ENCODE results near the gene CHN2. TPM values are rescaled to one million over a fixed set of nuclear protein-coding genes. Genes with fewer than 3 reads are reported as not detected.

The CHN2 gene
- total RNA-seq, 1 donor from 2014 or later: 5.7 TPM

DNA sequence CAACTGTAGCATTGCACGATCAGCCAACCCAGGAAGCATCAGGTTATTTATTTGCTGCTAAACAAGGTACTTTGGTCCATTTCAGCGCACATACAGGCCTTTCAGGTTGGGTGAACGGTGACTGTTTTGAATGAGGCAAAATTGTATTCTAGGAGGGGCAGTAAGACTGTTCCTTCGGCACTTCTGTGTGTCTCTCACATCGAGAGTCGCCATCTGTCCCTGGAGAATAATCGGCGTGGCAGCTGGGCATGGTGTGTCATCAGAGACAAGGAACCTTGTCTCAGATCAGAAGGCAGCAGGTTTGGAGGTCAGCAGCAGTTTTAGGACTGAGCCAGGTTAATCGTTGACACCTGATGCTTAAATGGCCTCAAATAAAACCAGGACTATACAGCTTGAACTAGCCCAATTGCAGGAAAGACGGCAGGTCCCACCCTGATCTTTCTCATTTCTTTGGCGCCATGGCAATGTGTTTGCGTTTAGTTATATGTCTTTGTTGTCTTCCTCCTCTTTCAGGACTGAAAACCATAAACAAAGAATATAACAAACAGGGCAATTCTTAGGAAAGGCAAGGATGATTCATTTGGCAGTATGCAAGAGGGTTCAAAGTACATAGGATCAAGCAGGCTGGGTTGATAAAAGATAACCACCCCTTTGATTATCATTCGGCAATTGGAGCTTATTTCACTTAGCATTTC, 277.0 kb downstream of the CHN2 start:
- no peak for DNase-seq (ENCODE audit: low read depth)
- peaks cover 3% of the 10 kb centered on the region for H3K27me3 ChIP-seq (ENCODE audit: control insufficient read depth, insufficient read depth, low read length)
- no peak for TF ChIP-seq CTCF (IDR thresholded peaks at IDR 0.05; ENCODE audit: insufficient read depth, low read length, poor library complexity, severe bottlenecking)

DNA sequence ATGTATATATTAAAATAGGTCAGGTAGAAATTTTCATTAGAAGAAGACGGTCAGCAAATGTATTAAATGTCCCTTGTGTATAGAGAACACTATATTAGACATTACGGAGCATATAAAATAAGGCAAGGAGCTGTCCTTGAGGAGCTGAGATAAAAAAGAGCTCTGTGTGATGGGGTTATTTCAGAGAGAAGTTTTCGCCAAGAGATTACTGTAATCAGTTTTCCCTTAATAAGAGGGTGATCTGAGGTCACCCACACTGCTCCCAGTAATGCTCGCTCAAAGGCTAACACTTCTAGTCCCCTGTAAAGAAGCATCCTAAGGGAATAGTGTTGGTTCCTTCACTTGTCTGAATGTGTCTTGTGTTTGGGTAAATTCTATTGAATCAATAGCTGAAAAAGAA, 282.3 kb downstream of the CHN2 start:
- no peaks in the 10 kb centered on the region for H3K36me3 ChIP-seq (ENCODE audit: control insufficient read depth, insufficient read depth, low read length)
- H3K27me3 ChIP-seq (ENCODE audit: control insufficient read depth, insufficient read depth, low read length): peaks cover 3% of the 10 kb centered on the region
- no peak overlapping the region for H3K4me3 ChIP-seq (ENCODE audit: low read depth, low read length)
- TF ChIP-seq CTCF (IDR thresholded peaks at IDR 0.05; ENCODE audit: insufficient read depth, low read length, poor library complexity, severe bottlenecking): no peak
- no peak for DNase-seq (ENCODE audit: low read depth)

More for the DNA sequence above, 277.0 kb downstream of the CHN2 start:
- no peaks in the 10 kb centered on the region for H3K36me3 ChIP-seq (ENCODE audit: control insufficient read depth, insufficient read depth, low read length)
- no peak overlapping the region for H3K4me3 ChIP-seq (ENCODE audit: low read depth, low read length)

DNA sequence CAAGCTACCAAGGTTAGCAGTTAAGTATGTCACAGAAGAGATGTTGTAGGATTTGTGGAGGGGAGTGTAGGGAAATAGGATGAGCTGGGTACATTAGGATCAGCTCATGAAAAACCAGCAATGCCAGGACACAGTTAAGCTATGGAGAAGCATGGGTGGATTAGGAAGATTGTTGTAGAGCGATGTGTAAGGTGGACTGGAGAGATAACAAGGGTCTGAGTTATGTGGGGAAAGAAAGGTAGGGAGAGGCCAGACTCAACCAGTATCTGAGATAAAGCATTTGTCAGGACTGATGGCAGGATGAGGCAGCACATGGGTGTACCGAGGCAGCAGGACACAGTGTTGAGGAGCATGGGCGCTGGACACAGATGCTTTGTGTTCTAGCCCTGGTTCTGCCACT, 283.7 kb downstream of the CHN2 start:
- H3K36me3 ChIP-seq (ENCODE audit: control insufficient read depth, insufficient read depth, low read length): no peaks in the 10 kb centered on the region
- peaks cover 3% of the 10 kb centered on the region for H3K27me3 ChIP-seq (ENCODE audit: control insufficient read depth, insufficient read depth, low read length)
- TF ChIP-seq CTCF (IDR thresholded peaks at IDR 0.05; ENCODE audit: insufficient read depth, low read length, poor library complexity, severe bottlenecking): no peak

DNA sequence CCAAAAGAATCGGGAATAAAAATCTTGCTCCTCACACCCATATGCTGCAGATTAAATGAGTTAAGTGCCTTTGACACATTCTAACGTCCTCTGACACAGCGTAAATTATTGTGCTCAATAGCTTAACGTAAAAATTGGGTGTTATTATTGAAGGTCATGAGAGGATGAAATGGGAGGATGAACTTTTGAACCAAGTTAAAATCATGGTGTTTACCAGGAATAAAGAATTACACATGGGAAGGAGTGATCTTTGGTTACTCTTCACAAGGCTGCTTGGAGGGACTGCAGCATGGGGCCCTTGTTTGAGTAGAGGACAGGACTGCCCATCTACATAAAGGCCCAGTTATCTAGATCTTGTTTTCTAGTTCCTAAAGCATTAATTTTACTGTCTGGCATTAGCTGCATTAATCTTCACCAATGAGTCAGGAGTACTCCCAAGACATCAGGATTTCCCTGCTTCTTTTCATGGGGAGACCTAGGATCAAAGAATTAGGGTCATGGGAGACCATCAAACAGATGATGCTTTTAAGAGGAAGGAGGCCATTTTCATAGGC, 284.2 kb downstream of the CHN2 start:
- Histone ChIP-seq H3K36me3 (ENCODE audit: control insufficient read depth, insufficient read depth, low read length) (no peaks in the 10 kb centered on the region), H3K27me3 (ENCODE audit: control insufficient read depth, insufficient read depth, low read length) (peaks cover 3% of the 10 kb centered on the region), H3K4me3 (ENCODE audit: low read depth, low read length) (no peak overlapping the region)
- DNase-seq (ENCODE audit: low read depth): no peak
- TF ChIP-seq CTCF (IDR thresholded peaks at IDR 0.05; ENCODE audit: insufficient read depth, low read length, poor library complexity, severe bottlenecking): no peak

More for the DNA sequence above, 283.7 kb downstream of the CHN2 start:
- H3K4me3 ChIP-seq (ENCODE audit: low read depth, low read length): no peak overlapping the region
- no peak for DNase-seq (ENCODE audit: low read depth)

DNA sequence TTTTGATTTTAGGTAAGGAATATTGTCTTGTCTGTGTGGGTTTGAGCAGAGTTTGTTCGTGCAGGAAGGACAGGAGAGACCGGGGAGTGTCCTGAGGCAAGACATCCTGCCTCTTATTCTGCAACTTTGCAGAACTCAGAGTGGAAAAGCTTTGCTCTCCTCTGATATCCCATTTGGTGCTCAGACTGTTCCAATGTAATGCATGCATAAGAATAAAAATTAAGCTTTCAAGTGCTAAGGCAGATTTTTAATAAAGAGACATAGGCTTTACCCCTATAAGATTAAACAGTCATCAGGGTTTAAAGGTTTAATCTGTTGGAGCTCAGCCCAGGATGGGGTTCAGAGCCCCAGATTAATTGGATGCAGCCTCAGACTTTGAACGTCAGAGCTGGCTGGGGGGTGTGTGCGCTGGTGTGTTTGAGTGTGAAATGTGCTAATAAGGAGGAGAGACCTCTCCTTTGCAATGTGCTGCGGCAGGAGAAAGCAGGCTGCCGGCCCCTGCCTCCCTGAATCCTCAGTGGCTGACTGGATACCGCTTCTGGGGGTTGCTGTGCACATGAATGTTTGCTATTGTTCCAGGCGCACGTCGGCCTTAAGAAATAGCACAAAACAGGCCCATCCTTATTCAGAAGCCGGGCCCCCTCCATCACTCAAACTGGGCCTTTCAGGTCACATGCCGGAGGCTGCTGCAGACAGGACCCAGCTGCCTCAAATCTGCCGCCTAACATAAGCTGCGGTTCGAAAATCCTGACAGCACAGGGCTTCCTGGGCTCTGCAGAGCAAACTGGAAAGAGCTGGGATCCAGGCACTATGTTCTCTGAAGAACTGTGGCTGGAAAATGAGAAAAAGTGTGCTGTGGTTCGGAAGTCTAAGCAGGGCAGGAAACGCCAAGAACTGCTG, 285.0 kb downstream of the CHN2 start:
- Histone ChIP-seq H3K4me3 (ENCODE audit: low read depth, low read length) (no peak overlapping the region), H3K27me3 (ENCODE audit: control insufficient read depth, insufficient read depth, low read length) (peaks cover 2% of the 10 kb centered on the region), H3K36me3 (ENCODE audit: control insufficient read depth, insufficient read depth, low read length) (no peaks in the 10 kb centered on the region)
- no peak for TF ChIP-seq CTCF (IDR thresholded peaks at IDR 0.05; ENCODE audit: insufficient read depth, low read length, poor library complexity, severe bottlenecking)
- DNase-seq (ENCODE audit: low read depth): no peak

All from kidney epithelial cell (primary cell).